Calu3 (cell line): ENCODE data around the gene KIF21B. TPM values are rescaled to one million over a fixed set of nuclear protein-coding genes. Genes with fewer than 3 reads are reported as not detected.

ENCODE experiments used
- BruUV-seq: library from RNA; stranded (reverse); fragments of 400-500 nt; replicated peaks from 2 replicates; lab custom pipeline; 2021; lab: Mats Ljungman, UMichigan
- CTCF ChIA-PET: fragments of 300-600 bp; sonication (Branson Sonifier 250); formaldehyde crosslinking; loops from one replicate; lab custom pipeline; 2022; ENCODE audit warnings: antibody characterized with exemption; lab: Charles Lee
- DNase-seq: peaks from one replicate; pipeline ENCODE4 v3.0.0; 2022
- H3K27ac Mint-ChIP-seq: one replicate; pipeline ENCODE4 v1.8.0; 2022; ENCODE audit warnings: mixed read lengths; ENCODE audit not compliant: unreplicated experiment
- H3K27me3 Mint-ChIP-seq: one replicate; pipeline ENCODE4 v1.8.0; 2022; ENCODE audit warnings: mixed read lengths; ENCODE audit not compliant: unreplicated experiment
- H3K36me3 Mint-ChIP-seq: one replicate; pipeline ENCODE4 v1.8.0; 2022; ENCODE audit warnings: mild to moderate bottlenecking, moderate library complexity, mixed read lengths; ENCODE audit not compliant: insufficient read depth, unreplicated experiment
- H3K4me1 Mint-ChIP-seq: one replicate; pipeline ENCODE4 v1.8.0; 2022; ENCODE audit warnings: mild to moderate bottlenecking, low read depth, mixed read lengths; ENCODE audit not compliant: unreplicated experiment
- H3K4me3 Mint-ChIP-seq: one replicate; pipeline ENCODE4 v1.8.0; 2022; ENCODE audit warnings: mild to moderate bottlenecking, low read depth, moderate library complexity, mixed read lengths; ENCODE audit not compliant: unreplicated experiment
- H3K9me3 Mint-ChIP-seq: one replicate; pipeline ENCODE4 v1.8.0; 2022; ENCODE audit warnings: low read depth, mixed read lengths; ENCODE audit not compliant: unreplicated experiment
- CTCF ChIP-seq: fragments of 200-600 bp; IDR thresholded peaks from one replicate; pipeline ENCODE4 v1.8.0; 2022; ENCODE audit warnings: antibody characterized with exemption; ENCODE audit not compliant: unreplicated experiment
- intact Hi-C: fragments of 100-400 bp; cut with micrococcal nuclease; formaldehyde crosslinking; loops from one replicate; pipeline ENCODE4 v1.10.0; 2022; ENCODE audit not compliant: unreplicated experiment
- total RNA-seq: library from RNA; stranded (reverse); gene quantifications from 2 replicates; pipeline ENCODE4 v1.2.3, GENCODE V29; 2022

The KIF21B gene
- total RNA-seq, 1 experiment from 2014 or later: 6.7 TPM

- no peaks in the 10 kb centered on the region for H3K36me3 Mint-ChIP-seq
Observed at GRCh38 chr1:201064806-201065205, 41.3 kb upstream of the KIF21B start.

GRCh38 chr1:201063145-201063544 is 39.6 kb upstream of the KIF21B start:
- Mint-ChIP-seq H3K27me3 (peaks cover 87% of the 10 kb centered on the region), H3K4me1 (no peaks in the 10 kb centered on the region), H3K36me3 (no peaks in the 10 kb centered on the region), H3K9me3 (no peaks in the 10 kb centered on the region), H3K4me3 (no peak overlapping the region), H3K27ac (no peak overlapping the region)
- intact Hi-C loops: no loop called here
- CTCF ChIA-PET: no interaction called here
- TF ChIP-seq CTCF: no peak
- no peak for DNase-seq
- no TSS peak for BruUV-seq

More at GRCh38 chr1:201064806-201065205, 41.3 kb upstream of the KIF21B start:
- intact Hi-C loops: no loop called here
- no peaks in the 10 kb centered on the region for H3K4me1 Mint-ChIP-seq
- peaks cover 86% of the 10 kb centered on the region for H3K27me3 Mint-ChIP-seq
- no peak for TF ChIP-seq CTCF
- no TSS peak for BruUV-seq
- CTCF ChIA-PET: no interaction called here
- no peak for DNase-seq
- no peak overlapping the region for H3K4me3 Mint-ChIP-seq
- no peaks in the 10 kb centered on the region for H3K9me3 Mint-ChIP-seq
- H3K27ac Mint-ChIP-seq: no peak overlapping the region

GRCh38 chr1:201062511-201063091 is 39.1 kb upstream of the KIF21B start:
- Mint-ChIP-seq H3K4me3 (no peak overlapping the region), H3K4me1 (no peaks in the 10 kb centered on the region), H3K9me3 (no peaks in the 10 kb centered on the region), H3K36me3 (no peaks in the 10 kb centered on the region), H3K27ac (no peak overlapping the region), H3K27me3 (peaks cover 87% of the 10 kb centered on the region)
- CTCF ChIA-PET: no interaction called here
- no peak for DNase-seq
- BruUV-seq: no TSS peak
- TF ChIP-seq CTCF: no peak
- intact Hi-C loops: no loop called here

- Mint-ChIP-seq H3K4me1 (no peaks in the 10 kb centered on the region), H3K27ac (no peak overlapping the region), H3K9me3 (no peaks in the 10 kb centered on the region), H3K4me3 (no peak overlapping the region), H3K27me3 (peaks cover 87% of the 10 kb centered on the region), H3K36me3 (no peaks in the 10 kb centered on the region)
- BruUV-seq: no TSS peak
- intact Hi-C loops: no loop called here
- CTCF ChIA-PET: no interaction called here
- DNase-seq: no peak
- no peak for TF ChIP-seq CTCF
Observed at GRCh38 chr1:201061886-201062285, 38.4 kb upstream of the KIF21B start.
